Measurements from ENCODE around the gene BCAS3. TPM values are rescaled to one million over a fixed set of nuclear protein-coding genes. Genes with fewer than 3 reads are reported as not detected.

The BCAS3 gene
- total RNA-seq, 2 donors from 2014 or later, result 28.0 to 33.4 TPM

DNA sequence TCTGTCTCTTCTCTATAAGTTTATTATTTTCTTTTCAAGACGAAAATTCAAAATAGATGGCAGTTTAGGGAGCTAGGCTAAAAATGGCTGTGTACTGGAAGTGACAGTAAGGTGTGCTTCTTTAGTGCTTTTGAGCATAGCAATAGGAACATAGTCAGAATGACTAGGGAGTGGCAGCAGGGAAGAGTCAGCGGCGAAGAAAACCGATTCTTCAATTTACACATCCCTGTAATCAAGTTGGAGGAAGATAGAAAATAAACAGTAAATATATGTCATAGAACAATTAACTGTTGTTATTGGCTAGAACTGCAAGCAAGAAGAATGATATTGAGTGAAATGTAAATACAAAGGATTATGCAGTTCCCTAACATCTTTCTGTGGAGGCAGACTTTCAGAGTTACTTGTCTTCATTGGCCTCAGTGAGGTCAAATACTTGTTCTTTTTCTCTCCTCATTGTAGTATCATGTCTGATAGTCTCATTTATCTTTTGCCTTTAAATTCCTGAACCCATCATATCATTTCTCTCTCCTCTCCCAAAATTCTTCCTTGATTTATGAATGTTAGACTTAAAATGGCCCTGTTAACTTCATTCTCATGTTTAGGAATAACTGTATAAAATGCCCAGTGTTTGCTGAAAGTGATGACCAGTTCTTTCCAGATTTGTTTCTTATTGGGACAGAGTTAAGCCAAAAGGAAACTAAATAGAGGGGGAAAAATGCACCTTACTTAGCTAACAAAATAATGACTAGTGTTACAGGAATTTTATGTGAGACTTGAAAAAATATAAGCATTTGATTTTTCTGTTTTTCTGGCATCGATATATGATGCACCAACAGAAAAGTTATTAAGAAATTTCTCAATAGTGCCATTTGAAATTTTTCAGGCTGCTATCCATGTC is 211.4 kb downstream of the BCAS3 start:
- Mint-ChIP-seq H3K4me1 (ENCODE audit: low read depth) (no peaks in the 10 kb centered on the region), H3K36me3 (ENCODE audit: insufficient read depth in 2 of 2) (peaks cover 1 to 6% of the 10 kb centered on the region in 2 donors), H3K27me3 (ENCODE audit: low read depth) (no peaks in the 10 kb centered on the region), H3K27ac (no peak overlapping the region), H3K9me3 (peaks cover 1 to 6% of the 10 kb centered on the region in 2 donors), H3K4me3 (no peak overlapping the region)
- ATAC-seq (replicated peaks in 1 of 2) (no peak), DNase-seq (no peak)

DNA sequence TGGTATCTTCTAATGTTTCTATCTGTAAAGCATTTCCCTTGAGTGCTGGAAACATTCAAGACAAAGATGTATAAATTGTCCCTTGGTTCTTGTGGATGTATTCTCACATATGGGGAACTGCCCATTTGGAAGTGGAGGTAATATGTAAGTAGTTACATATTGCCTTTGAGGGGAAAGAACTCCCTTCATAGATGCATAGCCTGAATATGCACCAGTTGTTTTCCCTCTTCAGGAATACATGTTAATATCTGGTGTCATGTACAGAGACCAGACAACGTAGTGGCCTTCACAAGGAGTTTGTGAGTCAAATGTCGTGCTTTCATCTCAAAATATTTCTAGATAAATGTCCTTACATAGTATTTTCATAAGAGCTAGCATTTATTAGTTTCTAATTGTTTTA is 213.5 kb downstream of the BCAS3 start:
- Mint-ChIP-seq H3K27ac (no peak overlapping the region), H3K36me3 (ENCODE audit: insufficient read depth in 2 of 2) (peaks cover 0 to 6% of the 10 kb centered on the region in 2 donors), H3K9me3 (peaks cover 0 to 6% of the 10 kb centered on the region in 2 donors), H3K4me1 (ENCODE audit: low read depth) (no peaks in the 10 kb centered on the region), H3K27me3 (ENCODE audit: low read depth) (no peaks in the 10 kb centered on the region), H3K4me3 (no peak overlapping the region)
- DNase-seq (no peak), ATAC-seq (replicated peaks in 1 of 2) (no peak)

DNA sequence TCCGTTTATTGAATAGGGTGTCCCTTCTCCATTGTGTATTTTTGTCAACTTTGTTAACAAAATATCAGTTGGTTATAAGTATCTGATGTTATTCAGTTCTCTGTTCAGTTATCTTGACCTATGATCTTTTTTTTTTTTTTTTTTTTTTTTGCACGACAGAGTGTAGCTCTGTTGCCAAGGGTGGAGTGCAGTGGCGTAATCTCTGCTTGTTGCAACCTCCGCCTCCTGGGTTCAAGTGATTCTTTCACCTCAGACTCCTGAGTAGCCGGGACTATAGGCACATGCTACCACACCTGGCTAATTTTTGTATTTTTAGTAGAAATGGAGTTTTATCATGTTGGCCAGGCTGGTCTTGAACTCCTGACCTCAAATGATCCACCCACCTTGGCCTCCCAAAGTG is 215.8 kb downstream of the BCAS3 start:
- Mint-ChIP-seq H3K36me3 (ENCODE audit: insufficient read depth in 2 of 2) (peaks cover 6 to 11% of the 10 kb centered on the region in 2 donors), H3K4me1 (ENCODE audit: low read depth) (no peaks in the 10 kb centered on the region), H3K27me3 (ENCODE audit: low read depth) (no peaks in the 10 kb centered on the region), H3K9me3 (peaks cover 3 to 11% of the 10 kb centered on the region in 2 donors), H3K4me3 (no peak overlapping the region), H3K27ac (no peak overlapping the region)
- DNase-seq (no peak), ATAC-seq (replicated peaks in 1 of 2) (no peak)

DNA sequence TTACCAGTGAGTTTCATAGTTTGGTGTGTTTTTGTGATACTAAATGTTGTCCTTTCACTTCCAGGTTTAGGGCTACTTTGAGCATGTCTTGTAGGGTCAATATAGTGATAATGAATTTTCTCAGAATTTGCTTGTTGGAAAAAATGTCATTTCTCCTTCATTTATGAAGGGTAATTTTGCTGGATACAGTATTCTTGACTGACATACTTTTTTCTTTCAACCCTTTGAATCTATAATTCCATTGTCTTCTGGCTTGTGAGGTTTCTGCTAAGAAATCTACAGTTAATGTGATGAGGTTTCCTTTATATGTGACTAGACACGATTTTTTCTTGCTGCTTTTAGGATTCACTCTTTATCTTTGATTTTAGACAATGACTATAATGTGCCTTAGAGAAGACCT is 219.3 kb downstream of the BCAS3 start:
- Mint-ChIP-seq H3K9me3 (peaks cover 3 to 11% of the 10 kb centered on the region in 2 donors), H3K27me3 (ENCODE audit: low read depth) (no peaks in the 10 kb centered on the region), H3K4me3 (no peak overlapping the region), H3K27ac (no peak overlapping the region), H3K4me1 (ENCODE audit: low read depth) (no peaks in the 10 kb centered on the region), H3K36me3 (ENCODE audit: insufficient read depth in 2 of 2) (peaks cover 6 to 11% of the 10 kb centered on the region in 2 donors)
- ATAC-seq (replicated peaks in 1 of 2) (no peak), DNase-seq (no peak)

- peaks cover 6% of the 10 kb centered on the region in 2 donors for H3K36me3 Mint-ChIP-seq (ENCODE audit: insufficient read depth in 2 of 2)
- no peaks in the 10 kb centered on the region for H3K27me3 Mint-ChIP-seq (ENCODE audit: low read depth)
- ATAC-seq (replicated peaks in 1 of 2), result no peak
- no peak for DNase-seq
- H3K27ac Mint-ChIP-seq, result no peak overlapping the region
- no peak overlapping the region for H3K4me3 Mint-ChIP-seq
- H3K9me3 Mint-ChIP-seq, result peaks cover 3 to 7% of the 10 kb centered on the region in 2 donors
- H3K4me1 Mint-ChIP-seq (ENCODE audit: low read depth), result no peaks in the 10 kb centered on the region
Measured at GRCh38 chr17:60899115-60899514, 221.5 kb downstream of the BCAS3 start.

GRCh38 chr17:60900688-60901087 is 223.0 kb downstream of the BCAS3 start:
- DNase-seq (no peak), ATAC-seq (replicated peaks in 1 of 2) (no peak)
- H3K27ac Mint-ChIP-seq, result no peak overlapping the region
- no peak overlapping the region for H3K4me3 Mint-ChIP-seq
- peaks cover 6% of the 10 kb centered on the region in 2 donors for H3K36me3 Mint-ChIP-seq (ENCODE audit: insufficient read depth in 2 of 2)
- H3K4me1 Mint-ChIP-seq (ENCODE audit: low read depth), result no peaks in the 10 kb centered on the region
- no peaks in the 10 kb centered on the region for H3K27me3 Mint-ChIP-seq (ENCODE audit: low read depth)
- peaks cover 3 to 5% of the 10 kb centered on the region in 2 donors for H3K9me3 Mint-ChIP-seq

DNA sequence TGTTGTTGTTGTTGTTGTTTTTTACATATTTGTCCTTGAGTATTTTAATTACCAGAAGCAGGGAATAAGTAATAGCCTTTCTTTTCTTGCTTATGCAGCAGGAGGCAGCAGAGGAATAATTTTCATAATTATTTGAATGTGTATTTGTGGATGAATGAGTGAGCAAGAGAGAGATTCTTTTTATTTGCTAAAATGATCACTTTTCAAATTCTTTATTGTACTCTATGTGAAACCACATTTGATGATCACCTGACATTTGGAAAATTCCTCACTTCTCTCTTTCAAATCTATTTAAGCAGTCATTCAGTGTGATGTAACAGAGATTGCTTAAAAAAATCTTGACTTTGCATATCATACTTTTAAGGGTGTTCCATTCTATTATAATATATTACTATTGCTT is 223.6 kb downstream of the BCAS3 start:
- peaks cover 6% of the 10 kb centered on the region in 2 donors for H3K36me3 Mint-ChIP-seq (ENCODE audit: insufficient read depth in 2 of 2)
- no peaks in the 10 kb centered on the region for H3K4me1 Mint-ChIP-seq (ENCODE audit: low read depth)
- no peak for DNase-seq
- H3K4me3 Mint-ChIP-seq, result no peak overlapping the region
- H3K27me3 Mint-ChIP-seq (ENCODE audit: low read depth), result no peaks in the 10 kb centered on the region
- no peak for ATAC-seq (replicated peaks in 1 of 2)
- peaks cover 3 to 5% of the 10 kb centered on the region in 2 donors for H3K9me3 Mint-ChIP-seq
- H3K27ac Mint-ChIP-seq, result no peak overlapping the region

- H3K4me1 Mint-ChIP-seq (ENCODE audit: low read depth), result no peaks in the 10 kb centered on the region
- H3K27me3 Mint-ChIP-seq (ENCODE audit: low read depth), result no peaks in the 10 kb centered on the region
- no peak overlapping the region for H3K27ac Mint-ChIP-seq
- H3K9me3 Mint-ChIP-seq, result peaks cover 1 to 4% of the 10 kb centered on the region in 2 donors
- H3K4me3 Mint-ChIP-seq, result no peak overlapping the region
- peaks cover 4 to 6% of the 10 kb centered on the region in 2 donors for H3K36me3 Mint-ChIP-seq (ENCODE audit: insufficient read depth in 2 of 2)
- ATAC-seq (replicated peaks in 1 of 2) (no peak), DNase-seq (no peak)
Measured at GRCh38 chr17:60901806-60902205, 224.2 kb downstream of the BCAS3 start.

- Mint-ChIP-seq H3K27me3 (ENCODE audit: low read depth) (no peaks in the 10 kb centered on the region), H3K4me3 (no peak overlapping the region), H3K27ac (no peak overlapping the region), H3K4me1 (ENCODE audit: low read depth) (no peaks in the 10 kb centered on the region), H3K36me3 (ENCODE audit: insufficient read depth in 2 of 2) (peaks cover 0 to 2% of the 10 kb centered on the region in 2 donors), H3K9me3 (no peaks in the 10 kb centered on the region)
- DNase-seq (no peak), ATAC-seq (replicated peaks in 1 of 2) (no peak)
Measured at GRCh38 chr17:60902399-60902798, 224.7 kb downstream of the BCAS3 start.

GRCh38 chr17:60904582-60904981 is 226.9 kb downstream of the BCAS3 start:
- Mint-ChIP-seq H3K4me1 (ENCODE audit: low read depth) (no peaks in the 10 kb centered on the region), H3K4me3 (no peak overlapping the region), H3K27me3 (ENCODE audit: low read depth) (no peaks in the 10 kb centered on the region), H3K36me3 (ENCODE audit: insufficient read depth in 2 of 2) (no peaks in the 10 kb centered on the region), H3K27ac (no peak overlapping the region), H3K9me3 (no peaks in the 10 kb centered on the region)
- ATAC-seq (replicated peaks in 1 of 2), result no peak
- no peak for DNase-seq

GRCh38 chr17:60905709-60906108 is 228.1 kb downstream of the BCAS3 start:
- H3K9me3 Mint-ChIP-seq, result no peaks in the 10 kb centered on the region
- H3K4me3 Mint-ChIP-seq, result no peak overlapping the region
- H3K27ac Mint-ChIP-seq, result no peak overlapping the region
- no peaks in the 10 kb centered on the region for H3K4me1 Mint-ChIP-seq (ENCODE audit: low read depth)
- ATAC-seq (replicated peaks in 1 of 2) (no peak), DNase-seq (no peak)
- H3K36me3 Mint-ChIP-seq (ENCODE audit: insufficient read depth in 2 of 2), result no peaks in the 10 kb centered on the region
- no peaks in the 10 kb centered on the region for H3K27me3 Mint-ChIP-seq (ENCODE audit: low read depth)

DNA sequence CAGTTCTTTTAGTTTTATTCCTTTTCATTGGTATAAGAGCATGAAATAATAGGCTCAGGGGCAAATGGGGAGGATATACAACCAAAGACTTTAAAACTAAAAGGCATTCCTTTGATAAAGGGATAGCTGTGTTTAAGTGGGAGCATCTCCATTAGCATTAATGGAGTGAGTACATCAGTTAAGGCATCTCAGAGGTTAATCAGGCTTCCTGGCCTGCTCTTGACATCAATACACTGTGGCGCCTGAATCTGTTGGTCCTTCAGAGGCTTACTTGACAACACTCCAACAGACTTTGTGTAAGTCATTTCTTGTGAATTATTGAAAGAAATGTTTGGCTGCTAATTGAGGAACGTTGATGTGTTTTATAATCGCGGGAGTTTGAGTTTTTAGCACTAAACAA is 230.7 kb downstream of the BCAS3 start:
- no peak overlapping the region for H3K27ac Mint-ChIP-seq
- H3K4me3 Mint-ChIP-seq, result no peak overlapping the region
- H3K9me3 Mint-ChIP-seq, result no peaks in the 10 kb centered on the region
- H3K4me1 Mint-ChIP-seq (ENCODE audit: low read depth), result no peaks in the 10 kb centered on the region
- no peak for DNase-seq
- no peaks in the 10 kb centered on the region for H3K27me3 Mint-ChIP-seq (ENCODE audit: low read depth)
- no peak for ATAC-seq (replicated peaks in 1 of 2)
- H3K36me3 Mint-ChIP-seq (ENCODE audit: insufficient read depth in 2 of 2), result no peaks in the 10 kb centered on the region

DNA sequence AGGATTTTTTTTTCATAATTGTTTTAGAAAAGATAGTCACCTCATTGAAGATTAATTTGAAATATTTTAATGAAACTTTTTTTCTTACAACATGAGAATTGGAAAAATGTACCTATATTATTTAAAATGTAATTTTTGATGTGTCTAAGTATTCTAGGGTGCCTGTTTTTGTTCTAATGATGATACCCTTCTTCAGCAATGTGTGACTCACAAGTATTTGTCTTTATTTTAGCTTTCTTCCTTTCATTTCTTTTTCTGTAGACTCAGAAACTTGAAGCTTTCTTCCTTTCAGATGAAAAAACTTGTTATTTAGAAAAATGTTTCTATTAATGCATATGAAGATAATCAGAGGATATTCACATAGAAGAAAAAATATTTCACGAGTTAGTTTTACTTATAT is 231.8 kb downstream of the BCAS3 start:
- no peaks in the 10 kb centered on the region for H3K27me3 Mint-ChIP-seq (ENCODE audit: low read depth)
- H3K9me3 Mint-ChIP-seq, result no peaks in the 10 kb centered on the region
- ATAC-seq (replicated peaks in 1 of 2) (no peak), DNase-seq (no peak)
- H3K36me3 Mint-ChIP-seq (ENCODE audit: insufficient read depth in 2 of 2), result no peaks in the 10 kb centered on the region
- H3K27ac Mint-ChIP-seq, result no peak overlapping the region
- H3K4me3 Mint-ChIP-seq, result no peak overlapping the region
- no peaks in the 10 kb centered on the region for H3K4me1 Mint-ChIP-seq (ENCODE audit: low read depth)

DNA sequence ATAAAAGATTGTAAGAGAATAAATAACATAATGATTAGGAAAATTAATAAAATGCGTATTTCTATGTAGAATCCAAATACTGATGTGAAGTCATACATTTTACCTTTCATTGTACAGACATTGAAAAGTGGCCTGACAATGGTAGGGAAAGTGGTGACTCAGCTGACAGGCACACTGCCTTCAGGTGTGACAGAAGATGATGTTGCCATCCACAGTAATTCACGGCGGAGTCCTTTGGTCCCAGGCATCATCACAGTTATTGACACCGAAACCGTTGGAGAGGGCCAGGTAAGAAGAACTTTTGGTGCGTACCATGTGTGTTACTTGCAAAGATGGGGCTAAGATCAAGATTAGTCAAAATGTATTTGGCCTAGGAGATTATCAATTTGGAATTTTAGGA is 232.8 kb downstream of the BCAS3 start:
- H3K4me3 Mint-ChIP-seq, result no peak overlapping the region
- DNase-seq, result no peak

More for the DNA sequence above, 232.8 kb downstream of the BCAS3 start:
- Mint-ChIP-seq H3K27me3 (ENCODE audit: low read depth) (no peaks in the 10 kb centered on the region), H3K9me3 (no peaks in the 10 kb centered on the region), H3K4me1 (ENCODE audit: low read depth) (no peaks in the 10 kb centered on the region), H3K36me3 (ENCODE audit: insufficient read depth in 2 of 2) (peaks cover 0 to 2% of the 10 kb centered on the region in 2 donors), H3K27ac (no peak overlapping the region)
- no peak for ATAC-seq (replicated peaks in 1 of 2)

All from activated T-cell treated with anti-CD3 and anti-CD28 coated beads, Interleukin-2, amount 50 U/mL, for 72 hours (primary cell).